DND-41 (cell line): Measurements from ENCODE around the gene STX12.

ENCODE experiments used
- CTCF ChIP-seq: IDR thresholded peaks from 2 replicates; pipeline ENCODE4 v1.5.1; 2012; ENCODE audit warnings: borderline replicate concordance, low read length, moderate library complexity, mild to moderate bottlenecking; ENCODE audit not compliant: poor library complexity, severe bottlenecking; ENCODE audit errors: extremely low read depth
- EZH2 ChIP-seq: IDR thresholded peaks from 3 replicates; pipeline ENCODE4 v1.6.1; 2012; ENCODE audit warnings: borderline replicate concordance, low read depth, mild to moderate bottlenecking, moderate library complexity, low read length, inconsistent platforms; ENCODE audit not compliant: severe bottlenecking

- TF ChIP-seq CTCF = no peak
- TF ChIP-seq EZH2 = no peak
Measured at GRCh38 chr1:27832762-27833161, 59.7 kb downstream of the STX12 start.
